Stomach (tissue), 4 donors: Measurements from ENCODE around the gene SPDYE8.
"Not testable (repeated sequence)": the region's sequence is repeated elsewhere in the genome, so short reads cannot be mapped to it uniquely, and the experiment has no call there.

ENCODE experiments used
- EP300 ChIP-seq: sonication (generic); formaldehyde crosslinking; IDR thresholded peaks from one replicate; pipeline ENCODE4 v1.6.1; 2017; ENCODE audit warnings: antibody characterized with exemption
- POLR2A ChIP-seq, 4 donors: fragments of 450-650 bp; IDR thresholded peaks; one replicate each; pipeline ENCODE4 v1.6.1; 2016; ENCODE audit warnings: antibody characterized with exemption in 4 of 4, control low read depth in 2 of 4, mild to moderate bottlenecking in 1 of 4, moderate library complexity in 1 of 4
- POLR2AphosphoS5 ChIP-seq, 3 donors: sonication (generic); formaldehyde crosslinking; IDR thresholded peaks; one replicate each; pipeline ENCODE4 v1.6.1; 2016; ENCODE audit warnings: antibody characterized with exemption in 3 of 3
- TF ChIP-seq, protein P1 (sequence below), 7 experiments: fragments of 450-650 bp in 4 of 7; fragments of 200-600 bp in 3 of 7; sonication (generic) in 3 of 7; IDR thresholded peaks; one replicate each; pipeline ENCODE4 v1.5.1; 2016 to 2019; ENCODE audit warnings: antibody characterized with exemption in 7 of 7, control low read depth in 2 of 7, mild to moderate bottlenecking in 1 of 7

DNA sequence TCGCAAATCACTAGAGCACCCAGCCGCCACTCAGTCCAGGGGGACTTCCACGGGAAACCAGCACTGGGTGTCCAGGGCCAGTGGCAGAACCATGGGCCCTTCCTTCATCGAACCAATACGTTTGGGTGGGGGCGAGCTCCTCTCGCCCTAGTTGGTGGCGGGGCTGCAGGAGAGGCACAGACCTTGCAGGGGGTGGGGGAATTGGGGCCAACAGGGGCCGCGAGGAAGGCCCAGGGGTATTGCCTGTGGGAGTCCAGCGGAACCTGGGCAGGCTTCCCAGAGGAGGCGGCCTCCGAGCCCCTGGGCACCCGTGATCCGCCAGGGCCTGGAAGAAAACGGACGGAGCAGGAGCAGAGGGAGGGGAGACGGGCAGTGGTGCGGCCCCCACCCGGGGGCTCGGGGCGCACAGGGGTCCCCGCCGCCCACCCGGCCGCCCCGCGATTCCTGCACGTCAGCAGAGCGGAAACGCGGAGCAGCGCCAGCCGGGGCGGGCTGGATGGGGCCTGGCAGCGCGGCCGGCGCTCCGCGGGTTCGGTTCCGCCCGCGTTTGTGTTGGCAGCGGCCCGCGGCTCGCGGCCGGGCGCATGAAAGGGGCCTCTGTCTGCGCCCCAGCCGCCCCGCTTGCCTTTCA is 53.8 kb downstream of the SPDYE8 start:
- not testable (repeated sequence) for TF ChIP-seq POLR2AphosphoS5 (IDR thresholded peaks at IDR 0.05); EP300; POLR2A (IDR thresholded peaks at IDR 0.05)
- TF ChIP-seq, protein P1, sequence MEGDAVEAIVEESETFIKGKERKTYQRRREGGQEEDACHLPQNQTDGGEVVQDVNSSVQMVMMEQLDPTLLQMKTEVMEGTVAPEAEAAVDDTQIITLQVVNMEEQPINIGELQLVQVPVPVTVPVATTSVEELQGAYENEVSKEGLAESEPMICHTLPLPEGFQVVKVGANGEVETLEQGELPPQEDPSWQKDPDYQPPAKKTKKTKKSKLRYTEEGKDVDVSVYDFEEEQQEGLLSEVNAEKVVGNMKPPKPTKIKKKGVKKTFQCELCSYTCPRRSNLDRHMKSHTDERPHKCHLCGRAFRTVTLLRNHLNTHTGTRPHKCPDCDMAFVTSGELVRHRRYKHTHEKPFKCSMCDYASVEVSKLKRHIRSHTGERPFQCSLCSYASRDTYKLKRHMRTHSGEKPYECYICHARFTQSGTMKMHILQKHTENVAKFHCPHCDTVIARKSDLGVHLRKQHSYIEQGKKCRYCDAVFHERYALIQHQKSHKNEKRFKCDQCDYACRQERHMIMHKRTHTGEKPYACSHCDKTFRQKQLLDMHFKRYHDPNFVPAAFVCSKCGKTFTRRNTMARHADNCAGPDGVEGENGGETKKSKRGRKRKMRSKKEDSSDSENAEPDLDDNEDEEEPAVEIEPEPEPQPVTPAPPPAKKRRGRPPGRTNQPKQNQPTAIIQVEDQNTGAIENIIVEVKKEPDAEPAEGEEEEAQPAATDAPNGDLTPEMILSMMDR (IDR thresholded peaks at IDR 0.05): not testable (repeated sequence)
